Skeletal muscle cell (primary cell): Measurements from ENCODE around the gene SMIM22.

Experiments
- DNase-seq: peaks from one replicate; pipeline ENCODE4 v3.0.0-alpha.2; 2010; ENCODE audit warnings: low read depth
- H3K4me3 ChIP-seq: 2 replicates; pipeline ENCODE4 v1.5.1; 2011; ENCODE audit warnings: low read depth, mild to moderate bottlenecking, control low read depth, low read length, moderate library complexity

Gene SMIM22

GRCh38 chr16:4790261-4790660, 4.9 kb upstream of the SMIM22 start:
- H3K4me3 ChIP-seq = no peak overlapping the region
- no peak for DNase-seq

- no peak for DNase-seq
- H3K4me3 ChIP-seq = no peak overlapping the region
Measured at GRCh38 chr16:4790871-4791270, 4.3 kb upstream of the SMIM22 start.

GRCh38 chr16:4792951-4793513, 2.1 kb upstream of the SMIM22 start:
- no peak overlapping the region for H3K4me3 ChIP-seq
- DNase-seq = no peak

DNA sequence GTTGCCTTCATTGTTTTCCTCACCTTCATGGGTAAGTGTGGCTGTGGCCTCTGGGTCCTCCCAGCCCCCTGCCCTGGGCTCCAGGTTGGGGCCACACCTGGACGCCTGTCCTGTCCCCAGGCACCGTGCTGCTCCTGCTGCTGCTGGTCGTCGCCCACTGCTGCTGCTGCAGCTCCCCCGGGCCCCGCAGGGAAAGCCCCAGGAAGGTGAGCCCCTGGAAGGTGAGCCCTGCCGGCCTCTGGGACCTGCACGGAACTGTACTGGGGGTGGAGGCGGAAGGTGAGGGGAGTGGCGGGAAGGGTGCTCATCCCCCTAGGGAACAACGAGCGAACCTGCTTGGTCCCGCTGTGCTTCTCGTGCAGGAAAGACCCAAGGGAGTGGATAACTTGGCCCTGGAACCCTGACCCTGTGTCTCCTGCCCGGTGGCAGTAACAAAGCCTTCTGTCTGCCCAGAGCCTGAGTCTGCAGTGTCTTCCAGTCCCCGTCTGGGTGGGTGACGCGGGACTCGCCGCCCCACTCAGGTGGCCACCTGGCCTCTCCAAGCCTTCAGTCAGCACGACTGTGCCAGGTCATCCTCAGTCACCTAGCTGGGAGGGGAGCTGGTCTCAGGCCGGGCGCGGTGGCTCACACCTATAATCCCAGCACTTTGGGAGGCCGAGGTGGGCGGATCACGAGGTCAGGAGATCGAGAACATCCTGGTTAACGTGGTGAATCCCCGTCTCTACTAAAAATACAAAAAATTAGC, 831 bp downstream of the SMIM22 start:
- no peak for DNase-seq
- H3K4me3 ChIP-seq = no peak overlapping the region

- H3K4me3 ChIP-seq = no peak overlapping the region
- no peak for DNase-seq
Measured at GRCh38 chr16:4796982-4797804, 2.0 kb downstream of the SMIM22 start.

- DNase-seq = no peak
- no peak overlapping the region for H3K4me3 ChIP-seq
Measured at GRCh38 chr16:4797805-4798252, 2.7 kb downstream of the SMIM22 start.

DNA sequence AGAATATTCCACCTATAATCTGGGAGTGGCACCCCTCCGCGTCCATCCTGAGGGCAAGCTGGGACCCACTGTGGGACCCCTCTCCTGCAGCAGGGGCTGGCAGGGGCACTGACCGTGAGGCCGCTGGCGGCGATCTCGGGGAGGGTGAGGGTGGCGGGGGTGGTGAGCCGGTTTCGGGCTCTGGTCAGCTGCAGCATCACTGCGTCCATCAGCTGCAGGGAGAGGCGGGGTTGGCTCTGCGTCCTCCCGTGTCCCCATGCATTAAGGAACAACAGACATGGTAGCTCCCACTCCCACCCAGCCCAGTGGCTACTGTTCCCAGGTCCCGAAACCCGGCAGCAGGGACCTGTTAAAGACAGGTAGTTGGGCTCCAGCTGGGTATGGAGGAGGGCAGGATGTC, 3.3 kb downstream of the SMIM22 start:
- H3K4me3 ChIP-seq = no peak overlapping the region
- DNase-seq = no peak

DNA sequence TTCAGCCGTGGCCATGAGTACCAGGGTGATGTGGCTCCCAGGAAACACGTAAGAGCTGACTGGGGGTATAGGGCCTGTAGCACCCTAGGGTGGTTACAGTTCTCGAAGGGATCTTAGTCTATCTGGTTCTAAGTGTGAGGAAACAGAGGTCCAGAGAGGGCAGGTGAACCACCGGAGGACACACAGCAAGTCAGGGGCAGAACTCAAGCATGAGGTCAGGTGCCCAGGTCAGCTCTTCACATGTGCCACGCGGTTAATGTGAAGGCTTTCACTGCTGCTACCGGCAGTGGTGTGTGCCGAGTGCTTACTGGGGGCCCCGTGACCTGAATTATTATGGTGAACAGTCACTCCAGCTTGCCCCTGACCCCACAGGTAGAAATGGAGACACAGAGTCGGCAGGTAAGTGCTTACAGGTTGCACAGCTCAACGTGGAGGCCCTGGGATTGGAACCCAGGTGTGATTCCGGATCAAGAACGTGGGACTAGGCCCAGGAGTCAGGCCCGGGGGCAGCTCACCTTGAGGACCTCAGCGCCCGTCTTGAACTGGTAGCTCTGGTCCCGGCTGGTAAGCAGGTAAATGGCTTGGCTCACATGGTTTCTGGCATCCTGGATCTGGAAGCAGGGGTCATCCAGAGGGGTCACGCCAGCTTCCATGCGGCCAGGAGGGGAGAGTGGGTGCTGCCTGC, 4.1 kb downstream of the SMIM22 start:
- H3K4me3 ChIP-seq = no peak overlapping the region
- no peak for DNase-seq

- H3K4me3 ChIP-seq = no peak overlapping the region
Measured at GRCh38 chr16:4800290-4801041, 5.3 kb downstream of the SMIM22 start.

GRCh38 chr16:4801051-4801961, 6.1 kb downstream of the SMIM22 start:
- no peak for DNase-seq
- peak overlapping the region; percentile 72 for H3K4me3 ChIP-seq

More at GRCh38 chr16:4800290-4801041, 5.3 kb downstream of the SMIM22 start:
- DNase-seq = no peak

GRCh38 chr16:4801962-4802658, 6.9 kb downstream of the SMIM22 start, which contains the start of gene ROGDI:
Gene ROGDI (minus strand): TSS chr16:4802633. CDS start chr16:4802571, 62 bp downstream.
- no peak for DNase-seq
- H3K4me3 ChIP-seq = peak within 1 kb of the TSS; percentile 72

GRCh38 chr16:4802659-4803287, 7.6 kb downstream of the SMIM22 start:
- peak; percentile 72 for DNase-seq
- H3K4me3 ChIP-seq = peak overlapping the region; percentile 72

DNA sequence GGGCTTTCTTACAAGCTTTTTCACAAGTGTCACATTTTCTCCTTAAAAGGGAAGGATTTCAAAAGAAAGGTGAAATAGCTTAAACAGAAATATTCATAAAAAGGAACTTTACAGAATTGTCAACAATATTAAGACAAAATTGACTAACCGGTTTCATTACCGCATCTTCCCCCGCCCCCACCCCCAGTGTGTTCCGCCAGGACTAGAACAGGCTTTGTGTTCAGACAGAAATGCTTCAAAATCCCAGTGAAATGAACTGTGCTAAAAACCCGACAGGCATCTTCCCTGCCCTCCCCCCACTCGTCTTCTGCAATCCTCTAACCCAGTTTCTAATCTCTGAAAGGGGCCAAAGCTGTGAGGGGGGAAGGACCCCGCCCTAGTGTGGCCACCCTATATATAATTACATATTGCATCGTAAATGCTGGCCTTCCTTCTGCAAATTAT, 8.3 kb downstream of the SMIM22 start:
- H3K4me3 ChIP-seq = peak overlapping the region; percentile 72
- DNase-seq = no peak

GRCh38 chr16:4803898-4804762, 9.0 kb downstream of the SMIM22 start:
- H3K4me3 ChIP-seq = no peak overlapping the region
- no peak for DNase-seq

- no peak overlapping the region for H3K4me3 ChIP-seq
- peak; percentile 32 for DNase-seq
Measured at GRCh38 chr16:4805231-4805630, 10.1 kb downstream of the SMIM22 start.

- H3K4me3 ChIP-seq = no peak overlapping the region
- DNase-seq = no peak
Measured at GRCh38 chr16:4806280-4806679, 11.1 kb downstream of the SMIM22 start.
